Neural progenitor cell (in vitro differentiated cells): ENCODE data around the gene OR13J1. TPM values are rescaled to one million over a fixed set of nuclear protein-coding genes. Genes with fewer than 3 reads are reported as not detected.

Source experiments
- DNase-seq: peaks from one replicate; pipeline ENCODE4 v3.0.0-alpha.2; 2016; ENCODE audit warnings: low spot score
- H2AFZ ChIP-seq: fragments of 200-600 bp; sonication (generic); replicated peaks from 2 replicates; pipeline ENCODE4 v1.6.1; 2016; ENCODE audit warnings: antibody characterized with exemption
- H3F3A ChIP-seq: fragments of 200-600 bp; sonication (generic); 2 replicates; pipeline ENCODE4 v1.6.1; 2016; ENCODE audit warnings: antibody characterized with exemption, low read depth
- H3K27ac ChIP-seq: fragments of 200-600 bp; sonication (generic); 2 replicates; pipeline ENCODE4 v1.5.1; 2016; ENCODE audit warnings: mild to moderate bottlenecking
- H3K27me3 ChIP-seq: fragments of 200-600 bp; sonication (generic); 2 replicates; pipeline ENCODE4 v1.6.1; 2016; ENCODE audit warnings: mild to moderate bottlenecking, moderate library complexity
- H3K36me3 ChIP-seq: fragments of 200-600 bp; sonication (generic); 2 replicates; pipeline ENCODE4 v1.5.1; 2016
- H3K4me1 ChIP-seq: fragments of 200-600 bp; sonication (generic); 2 replicates; pipeline ENCODE4 v1.6.1; 2016; ENCODE audit warnings: mixed run types
- H3K4me2 ChIP-seq: fragments of 200-600 bp; sonication (generic); 2 replicates; pipeline ENCODE4 v1.6.1; 2016
- H3K4me3 ChIP-seq: fragments of 200-600 bp; sonication (generic); 2 replicates; pipeline ENCODE4 v1.5.1; 2016
- H3K79me2 ChIP-seq: fragments of 200-600 bp; sonication (generic); 2 replicates; pipeline ENCODE4 v1.6.1; 2016; ENCODE audit warnings: low read depth
- H3K9ac ChIP-seq: fragments of 200-600 bp; sonication (generic); 2 replicates; pipeline ENCODE4 v1.6.1; 2016
- H3K9me3 ChIP-seq: fragments of 200-600 bp; sonication (generic); 2 replicates; pipeline ENCODE4 v1.5.1; 2016; ENCODE audit warnings: low read depth
- H4K20me1 ChIP-seq: fragments of 200-600 bp; sonication (generic); 2 replicates; pipeline ENCODE4 v1.6.1; 2016; ENCODE audit warnings: low read depth
- H3K27ac Mint-ChIP-seq: 3 replicates; pipeline ENCODE4 v1.8.0; 2021; ENCODE audit warnings: mixed read lengths
- H3K27me3 Mint-ChIP-seq: 2 replicates; pipeline ENCODE4 v1.8.0; 2022; ENCODE audit warnings: low read depth, mild to moderate bottlenecking, inconsistent platforms, moderate library complexity, mixed read lengths; ENCODE audit not compliant: insufficient read depth
- H3K36me3 Mint-ChIP-seq: 3 replicates; pipeline ENCODE4 v1.8.0; 2021; ENCODE audit warnings: mixed read lengths
- H3K4me1 Mint-ChIP-seq: 3 replicates; pipeline ENCODE4 v1.8.0; 2021; ENCODE audit warnings: mixed read lengths
- H3K4me3 Mint-ChIP-seq: 3 replicates; pipeline ENCODE4 v1.8.0; 2021; ENCODE audit warnings: mild to moderate bottlenecking, moderate library complexity, mixed read lengths
- H3K9me3 Mint-ChIP-seq: 3 replicates; pipeline ENCODE4 v1.8.0; 2020; ENCODE audit warnings: mixed read lengths
- CTCF ChIP-seq: fragments of 200-600 bp; sonication (generic); IDR thresholded peaks from 2 replicates; pipeline ENCODE4 v1.5.1; 2017; ENCODE audit warnings: antibody characterized with exemption, mild to moderate bottlenecking
- EZH2 ChIP-seq: fragments of 200-600 bp; sonication (generic); IDR thresholded peaks from 2 replicates; pipeline ENCODE4 v1.6.1; 2017; ENCODE audit warnings: antibody characterized with exemption, mild to moderate bottlenecking, moderate library complexity
- EZH2phosphoT487 ChIP-seq: fragments of 200-600 bp; sonication (generic); IDR thresholded peaks from 2 replicates; pipeline ENCODE4 v1.6.1; 2017; ENCODE audit warnings: antibody characterized with exemption
- total RNA-seq: library from RNA; depleted of rRNA; stranded (reverse); fragments of >200 nt; gene quantifications from 2 replicates; pipeline ENCODE4 v1.2.3, GENCODE V29; 2015; ENCODE audit warnings: low replicate concordance

OR13J1 gene
- total RNA-seq, result not detected in 2 replicates

- Mint-ChIP-seq H3K4me3 (no peak within 1 kb of the TSS), H3K36me3 (no peaks in the 10 kb centered on the region), H3K27ac (peak within 1 kb of the TSS; percentile 66), H3K9me3 (peaks cover under 1% of the 10 kb centered on the region), H3K4me1 (peaks cover 7% of the 10 kb centered on the region), H3K27me3 (peaks cover 2% of the 10 kb centered on the region)
- Histone ChIP-seq H3K4me2 (no peak within 1 kb of the TSS), H3K9ac (no peak within 1 kb of the TSS), H3K79me2 (no peaks in the 10 kb centered on the region), H3K4me1 (no peaks in the 10 kb centered on the region), H3K27ac (no peak within 1 kb of the TSS), H3K27me3 (no peaks in the 10 kb centered on the region), H4K20me1 (no peaks in the 10 kb centered on the region), H3K4me3 (no peak within 1 kb of the TSS), H3K9me3 (no peaks in the 10 kb centered on the region), H3F3A (no peaks in the 10 kb centered on the region), H3K36me3 (no peaks in the 10 kb centered on the region), H2AFZ (no peak within 1 kb of the TSS)
- TF ChIP-seq CTCF (no peak), EZH2 (no peak), EZH2phosphoT487 (no peak)
- DNase-seq, result no peak
These were observed at the start of gene OR13J1 for GRCh38 chr9:35870351-35870923. TSS of gene OR13J1 (minus strand) at chr9:35870401. CDS start at chr9:35870401, 0 bp downstream.

GRCh38 chr9:35919212-35920008, 49.2 kb upstream of the OR13J1 start:
- Mint-ChIP-seq H3K27ac (no peak overlapping the region), H3K36me3 (no peaks in the 10 kb centered on the region), H3K27me3 (no peaks in the 10 kb centered on the region), H3K4me1 (peaks cover 8% of the 10 kb centered on the region), H3K4me3 (no peak overlapping the region), H3K9me3 (no peaks in the 10 kb centered on the region)
- DNase-seq, result no peak
- H3F3A ChIP-seq, result peaks cover 5% of the 10 kb centered on the region
- H3K9ac ChIP-seq, result no peak overlapping the region
- no peaks in the 10 kb centered on the region for H3K79me2 ChIP-seq
- no peaks in the 10 kb centered on the region for H3K4me1 ChIP-seq
- no peaks in the 10 kb centered on the region for H3K27me3 ChIP-seq
- no peaks in the 10 kb centered on the region for H4K20me1 ChIP-seq
- H3K27ac ChIP-seq, result no peak overlapping the region
- H3K36me3 ChIP-seq, result no peaks in the 10 kb centered on the region
- no peak overlapping the region for H3K4me2 ChIP-seq
- no peak for TF ChIP-seq EZH2phosphoT487
- TF ChIP-seq CTCF, result no peak
- TF ChIP-seq EZH2, result no peak
- no peaks in the 10 kb centered on the region for H3K9me3 ChIP-seq
- H3K4me3 ChIP-seq, result no peak overlapping the region
- H2AFZ ChIP-seq, result no peak overlapping the region

GRCh38 chr9:35918780-35919179, 48.6 kb upstream of the OR13J1 start:
- no peak overlapping the region for H3K9ac ChIP-seq
- H3K27me3 Mint-ChIP-seq, result no peaks in the 10 kb centered on the region
- H4K20me1 ChIP-seq, result no peaks in the 10 kb centered on the region
- no peak for TF ChIP-seq CTCF
- TF ChIP-seq EZH2, result no peak
- TF ChIP-seq EZH2phosphoT487, result no peak
- H3K4me3 ChIP-seq, result no peak overlapping the region
- H3K4me2 ChIP-seq, result no peak overlapping the region
- peaks cover 11% of the 10 kb centered on the region for H3F3A ChIP-seq
- no peak overlapping the region for H3K27ac Mint-ChIP-seq
- H3K79me2 ChIP-seq, result no peaks in the 10 kb centered on the region
- DNase-seq, result no peak
- H2AFZ ChIP-seq, result no peak overlapping the region
- no peaks in the 10 kb centered on the region for H3K27me3 ChIP-seq
- H3K9me3 Mint-ChIP-seq, result no peaks in the 10 kb centered on the region
- no peaks in the 10 kb centered on the region for H3K36me3 Mint-ChIP-seq
- no peaks in the 10 kb centered on the region for H3K36me3 ChIP-seq
- H3K4me3 Mint-ChIP-seq, result no peak overlapping the region
- H3K4me1 Mint-ChIP-seq, result peaks cover 2% of the 10 kb centered on the region
- H3K27ac ChIP-seq, result no peak overlapping the region
- H3K9me3 ChIP-seq, result no peaks in the 10 kb centered on the region
- H3K4me1 ChIP-seq, result no peaks in the 10 kb centered on the region
